Neural progenitor cell (in vitro differentiated cells): ENCODE data around the gene PTH2R.

Experiments
- CTCF ChIP-seq: fragments of 200-600 bp; sonication (generic); IDR thresholded peaks from 2 replicates; pipeline ENCODE4 v1.5.1; 2017; ENCODE audit warnings: antibody characterized with exemption, mild to moderate bottlenecking
- EZH2 ChIP-seq: fragments of 200-600 bp; sonication (generic); IDR thresholded peaks from 2 replicates; pipeline ENCODE4 v1.6.1; 2017; ENCODE audit warnings: antibody characterized with exemption, mild to moderate bottlenecking, moderate library complexity

GRCh38 chr2:208366215-208367127 lies 40.1 kb upstream of the PTH2R start:
- TF ChIP-seq CTCF (no peak), EZH2 (no peak)
